ENCODE results near the gene SRF.

SRF gene

GRCh38 chr6:43147691-43148477 is 23.2 kb upstream of the SRF start:
- no peak for DNase-seq (ENCODE audit: low read depth in 2 of 2)

DNA sequence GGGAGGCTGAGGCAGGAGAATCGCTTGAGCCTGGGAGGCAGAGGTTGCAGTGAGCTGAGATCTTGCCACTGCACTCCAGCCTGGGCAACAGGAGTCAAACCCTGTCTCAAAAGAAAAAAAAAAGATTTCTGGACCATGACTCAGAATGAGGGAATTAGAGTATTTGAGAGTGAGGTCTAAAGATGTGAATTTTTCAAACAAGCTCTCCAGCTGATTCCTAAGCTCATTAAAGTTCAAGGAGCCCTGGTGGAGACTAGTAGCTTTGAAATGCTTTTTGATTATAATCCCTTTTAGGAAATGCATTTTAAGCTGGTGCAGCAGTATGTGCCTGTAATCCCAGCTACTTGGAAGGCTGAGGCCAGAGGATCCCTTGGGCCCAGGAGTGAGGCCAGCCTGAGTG is 21.8 kb upstream of the SRF start:
- DNase-seq (ENCODE audit: low read depth in 2 of 2): no peak

GRCh38 chr6:43150051-43150751 is 20.9 kb upstream of the SRF start:
- DNase-seq (ENCODE audit: low read depth in 2 of 2): no peak

GRCh38 chr6:43159599-43159998 is 11.5 kb upstream of the SRF start:
- no peak for DNase-seq (ENCODE audit: low read depth in 2 of 2)

GRCh38 chr6:43163899-43164298 is 7.2 kb upstream of the SRF start:
- no peak for DNase-seq (ENCODE audit: low read depth in 2 of 2)

GRCh38 chr6:43170417-43170930 is 595 bp upstream of the SRF start:
- DNase-seq (ENCODE audit: low read depth in 2 of 2): no peak

DNA sequence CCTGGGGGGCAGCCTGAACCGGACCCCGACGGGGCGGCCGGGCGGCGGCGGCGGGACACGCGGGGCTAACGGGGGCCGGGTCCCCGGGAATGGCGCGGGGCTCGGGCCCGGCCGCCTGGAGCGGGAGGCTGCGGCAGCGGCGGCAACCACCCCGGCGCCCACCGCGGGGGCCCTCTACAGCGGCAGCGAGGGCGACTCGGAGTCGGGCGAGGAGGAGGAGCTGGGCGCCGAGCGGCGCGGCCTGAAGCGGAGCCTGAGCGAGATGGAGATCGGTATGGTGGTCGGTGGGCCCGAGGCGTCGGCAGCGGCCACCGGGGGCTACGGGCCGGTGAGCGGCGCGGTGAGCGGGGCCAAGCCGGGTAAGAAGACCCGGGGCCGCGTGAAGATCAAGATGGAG is 636 bp downstream of the SRF start:
- peak in 1 of 2 donors; percentile 34 for DNase-seq (ENCODE audit: low read depth in 2 of 2)

GRCh38 chr6:43172104-43173007 is 1.3 kb downstream of the SRF start:
- DNase-seq (ENCODE audit: low read depth in 2 of 2): peak; percentile 24 to 51

- no peak for DNase-seq (ENCODE audit: low read depth in 2 of 2)
Measured at GRCh38 chr6:43173591-43174262, 2.7 kb downstream of the SRF start.

DNA sequence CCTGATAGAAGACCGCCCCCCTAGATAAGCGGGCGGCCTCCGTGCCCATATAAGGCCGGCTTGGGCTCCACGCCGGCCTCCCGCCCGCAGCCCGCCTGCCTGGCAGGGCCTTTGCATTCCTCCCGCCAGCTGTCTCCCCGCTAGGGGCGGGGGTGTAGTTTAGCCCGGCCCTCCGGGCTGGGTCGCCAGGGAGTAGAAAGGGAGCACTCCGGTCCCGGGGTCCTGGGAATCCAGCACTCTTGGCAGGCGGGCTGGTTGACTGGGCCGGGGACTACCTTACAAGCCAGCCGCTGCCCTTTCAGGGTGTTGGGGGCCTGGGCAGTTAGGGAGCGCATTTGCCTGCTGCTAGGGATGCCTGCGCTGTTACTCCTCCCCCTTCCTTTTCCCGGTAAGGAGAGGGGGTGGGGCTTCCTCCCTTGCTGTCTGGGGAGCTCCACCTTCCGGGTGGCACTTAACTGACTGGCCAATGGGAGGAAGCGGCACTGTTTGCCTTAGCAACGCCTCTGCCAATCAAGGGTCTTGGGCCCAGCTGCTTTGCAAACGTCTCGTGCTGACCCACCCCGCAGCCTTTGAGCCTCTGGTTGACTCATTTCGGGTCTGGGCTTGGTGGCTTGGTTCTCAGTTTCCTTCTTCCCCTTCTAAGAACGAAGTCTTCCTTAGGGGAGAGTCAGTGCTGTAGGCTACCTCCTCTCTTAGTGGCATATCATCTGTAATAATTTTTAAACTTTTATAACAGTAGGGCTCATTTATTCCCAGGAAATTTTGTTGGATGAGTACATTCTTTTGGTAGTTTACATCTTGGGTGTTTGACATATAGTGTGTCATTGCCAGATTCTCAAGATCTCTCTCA is 3.4 kb downstream of the SRF start:
- DNase-seq (ENCODE audit: low read depth in 2 of 2): peak; percentile 74 to 89

- no peak for DNase-seq (ENCODE audit: low read depth in 2 of 2)
Measured at GRCh38 chr6:43175676-43176422, 4.8 kb downstream of the SRF start.

DNA sequence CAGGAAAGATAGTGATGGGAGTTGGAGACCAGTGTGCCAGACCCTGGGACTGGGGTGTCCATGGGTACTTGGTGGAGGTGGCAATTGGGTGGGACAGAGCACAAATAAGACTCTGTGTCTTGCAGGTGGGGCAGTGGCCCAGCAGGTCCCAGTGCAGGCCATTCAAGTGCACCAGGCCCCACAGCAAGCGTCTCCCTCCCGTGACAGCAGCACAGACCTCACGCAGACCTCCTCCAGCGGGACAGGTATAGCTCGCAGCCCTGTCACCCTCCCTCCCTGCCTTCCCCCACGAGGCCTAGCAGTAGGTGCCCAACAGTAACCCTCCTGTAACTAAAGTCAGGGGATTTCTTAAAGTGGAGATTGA is 5.3 kb downstream of the SRF start:
- no peak for DNase-seq (ENCODE audit: low read depth in 2 of 2)

DNA sequence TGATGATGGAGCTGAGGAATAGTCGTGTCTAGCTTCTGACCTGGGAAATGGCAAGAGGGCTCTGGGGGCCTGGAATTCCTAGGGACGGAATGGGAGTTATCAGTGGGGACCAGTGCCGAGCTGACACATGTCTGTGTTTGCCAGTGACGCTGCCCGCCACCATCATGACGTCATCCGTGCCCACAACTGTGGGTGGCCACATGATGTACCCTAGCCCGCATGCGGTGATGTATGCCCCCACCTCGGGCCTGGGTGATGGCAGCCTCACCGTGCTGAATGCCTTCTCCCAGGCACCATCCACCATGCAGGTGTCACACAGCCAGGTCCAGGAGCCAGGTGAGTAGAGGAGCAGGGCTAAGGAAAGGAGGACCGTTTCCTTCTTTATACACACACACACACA is 7.1 kb downstream of the SRF start:
- DNase-seq (ENCODE audit: low read depth in 2 of 2): no peak

- DNase-seq (ENCODE audit: low read depth in 2 of 2): no peak
Measured at GRCh38 chr6:43178951-43179830, 8.1 kb downstream of the SRF start.

GRCh38 chr6:43180058-43180457 is 9.0 kb downstream of the SRF start:
- DNase-seq (ENCODE audit: low read depth in 2 of 2): no peak

DNA sequence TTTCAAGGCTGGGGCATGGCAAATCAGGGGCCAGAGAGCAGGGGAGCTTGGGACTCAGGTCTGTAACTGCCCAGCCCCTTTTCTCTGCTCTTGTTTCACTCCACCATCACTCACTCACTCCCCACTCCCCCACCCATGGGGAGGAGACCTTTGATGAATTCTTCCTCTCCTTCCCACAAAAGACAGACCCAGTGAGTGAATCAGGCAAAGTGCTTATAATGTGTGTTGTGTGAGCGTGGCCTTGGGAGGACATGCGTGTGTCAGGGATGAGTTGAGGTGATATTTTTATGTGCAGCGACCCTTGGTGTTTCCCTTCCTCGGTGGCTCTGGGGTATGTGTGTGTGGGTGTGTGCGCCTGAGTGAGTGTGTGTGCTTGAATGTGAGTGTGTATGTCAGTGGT is 9.9 kb downstream of the SRF start:
- DNase-seq (ENCODE audit: low read depth in 2 of 2): no peak

GRCh38 chr6:43181621-43181941 is 10.5 kb downstream of the SRF start:
- no peak for DNase-seq (ENCODE audit: low read depth in 2 of 2)

DNA sequence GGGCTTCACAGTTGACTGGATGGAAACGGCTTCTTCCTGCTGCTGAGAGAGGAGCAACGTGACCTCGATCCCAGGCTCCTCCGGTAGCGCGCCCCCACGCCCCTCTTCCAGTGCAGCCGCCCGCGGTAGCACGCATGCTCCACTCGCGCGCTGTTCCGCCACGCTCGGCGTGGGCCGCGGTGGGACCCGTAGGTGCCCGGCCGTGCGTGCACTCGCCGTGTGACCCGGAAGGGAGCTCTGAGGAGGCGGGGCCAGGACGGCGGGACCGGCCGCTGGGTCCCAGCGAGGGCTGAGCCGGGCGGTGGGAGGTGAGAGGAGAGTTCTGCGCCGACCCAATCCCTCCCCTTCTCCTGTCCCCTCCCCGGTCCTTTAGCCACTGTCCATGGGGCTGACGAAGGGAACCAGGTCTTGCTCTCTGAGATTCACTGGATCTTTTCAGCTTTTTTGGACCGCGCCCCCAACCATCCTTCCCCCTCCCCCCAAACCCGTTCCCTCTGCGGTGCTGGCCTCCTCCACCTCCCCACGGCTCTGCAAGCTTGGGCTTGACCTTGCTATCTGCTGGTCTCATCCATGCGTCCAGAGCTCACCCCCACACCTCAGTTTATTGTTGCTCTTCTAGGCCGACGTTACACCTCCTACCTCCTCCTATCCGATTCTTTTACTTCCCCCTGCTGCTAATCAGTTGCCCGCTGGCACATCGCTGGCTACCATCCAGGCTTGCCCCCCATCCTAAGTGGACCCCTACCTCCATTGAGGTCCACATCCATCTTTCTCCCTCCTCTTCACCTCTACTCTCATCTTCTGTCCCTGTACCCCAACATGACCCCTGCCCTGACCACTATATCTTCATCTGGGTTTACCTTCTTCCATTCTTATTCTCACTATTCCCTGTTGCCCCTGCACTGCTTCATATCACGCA is 11.1 kb downstream of the SRF start, which contains the start of gene CUL9:
CUL9 (plus strand) TSS at position 255 of the 919 bp plus-strand sequence. CDS start 2,115 bp downstream, outside the sequence.
- DNase-seq (ENCODE audit: low read depth in 2 of 2): peak; percentile 59 to 76
